SK-N-DZ (cell line): Measurements from ENCODE around the gene FCN3.
A peak's percentile ranks its signal among the peaks of the same experiment; 100 is the strongest.

ENCODE experiments used
- DNase-seq: peaks from one replicate; pipeline ENCODE4 v3.0.0-alpha.2; 2015; ENCODE audit warnings: low spot score

FCN3 gene

DNA sequence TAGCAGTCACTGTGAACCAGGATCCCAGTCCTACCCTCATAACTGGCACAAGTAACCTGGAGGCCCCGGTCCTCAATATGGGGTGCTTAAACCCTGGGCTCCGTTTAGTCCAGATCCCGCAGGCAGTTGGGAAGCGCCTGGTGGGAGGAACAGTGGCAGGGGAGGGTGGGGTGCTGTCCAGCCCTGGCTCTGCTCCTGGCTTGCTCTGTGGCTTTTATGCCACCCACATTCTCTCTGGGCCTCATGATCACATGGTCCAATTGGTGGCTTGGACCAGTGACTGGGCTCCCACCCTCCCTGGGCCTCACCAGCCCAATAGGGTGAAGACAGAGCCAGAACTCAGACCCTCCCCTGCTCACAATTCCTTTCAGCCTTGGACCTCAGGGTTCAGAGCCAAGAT lies 5.6 kb upstream of the FCN3 start:
- DNase-seq, result no peak

- DNase-seq, result no peak
Measured at GRCh38 chr1:27379564-27380122, 5.0 kb upstream of the FCN3 start.

DNA sequence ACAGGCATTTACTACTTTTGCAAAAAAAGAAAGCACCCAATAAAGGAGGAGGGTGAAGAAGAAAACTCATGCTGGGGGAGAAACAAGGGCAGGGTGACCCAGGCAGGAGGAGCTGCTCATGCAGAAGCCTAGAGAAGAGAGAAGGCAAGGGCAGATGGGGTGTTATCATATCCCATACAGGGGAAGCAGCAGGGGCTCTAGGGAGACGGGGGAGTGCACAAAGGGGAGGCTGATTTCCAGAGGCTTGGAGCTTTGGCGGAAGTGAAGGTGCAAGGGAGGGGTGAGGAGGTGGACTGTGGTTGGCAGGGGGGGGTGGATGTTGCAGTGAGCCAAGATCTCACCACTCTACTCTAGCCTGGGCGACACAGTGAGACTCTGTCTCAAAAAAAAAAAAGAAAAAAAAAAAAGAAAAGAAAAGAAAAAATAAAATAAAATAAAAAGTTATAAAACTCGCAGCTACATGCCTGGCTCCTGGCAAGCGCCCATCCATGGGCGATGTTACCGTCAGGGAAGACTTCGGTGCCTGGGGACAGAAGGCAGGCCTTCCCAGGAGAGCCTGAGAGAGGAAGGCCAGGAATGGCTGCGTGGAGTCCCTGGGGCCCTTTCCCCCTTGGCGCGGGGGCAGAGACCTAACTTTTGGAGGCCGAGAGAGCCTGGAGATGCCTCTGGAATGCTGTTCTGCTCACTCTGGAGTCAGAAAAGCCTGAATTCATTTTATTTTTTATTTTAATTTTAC lies 3.3 kb upstream of the FCN3 start:
- DNase-seq, result no peak

GRCh38 chr1:27372808-27373690 lies 1.6 kb downstream of the FCN3 start:
- DNase-seq, result no peak

DNA sequence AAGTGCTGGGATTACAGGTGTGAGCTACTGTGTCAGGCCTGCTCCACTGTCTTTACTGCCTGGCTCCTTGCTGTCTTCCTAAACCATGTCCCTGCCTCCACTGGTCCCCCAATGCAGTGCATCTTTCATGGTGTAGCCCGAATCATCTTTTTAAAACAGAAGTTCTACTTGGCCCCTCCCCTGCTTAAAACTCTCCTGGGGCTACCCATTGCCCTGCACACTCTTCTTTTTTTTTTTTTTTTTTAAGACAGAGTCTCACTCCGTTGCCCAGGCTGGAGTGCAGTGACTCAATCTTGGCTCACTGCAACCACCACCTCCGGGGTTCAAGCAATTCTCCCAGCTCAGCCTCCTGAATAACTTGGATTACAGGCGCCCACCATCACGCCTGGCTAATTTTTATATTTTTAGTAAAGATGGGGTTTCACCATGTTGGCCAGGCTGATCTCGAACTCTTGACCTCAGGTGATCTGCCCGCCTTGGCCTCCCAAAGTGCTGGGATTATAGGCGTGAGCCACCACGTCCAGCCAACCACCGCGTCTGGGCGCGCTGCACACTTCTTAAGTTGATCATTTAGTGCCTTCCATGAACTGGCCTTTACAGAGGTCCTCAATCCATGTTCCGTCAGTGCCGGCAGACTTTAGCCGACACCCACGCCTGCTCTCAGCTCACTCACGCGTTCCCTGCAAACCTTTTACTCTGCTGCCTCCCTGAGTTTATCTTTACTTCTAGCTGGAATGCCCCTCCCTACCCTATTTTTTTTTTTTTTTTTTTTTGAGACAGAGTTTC lies 2.4 kb downstream of the FCN3 start:
- DNase-seq, result no peak

- DNase-seq, result no peak
Measured at GRCh38 chr1:27368869-27369582, 5.6 kb downstream of the FCN3 start.

- DNase-seq, result no peak
Measured at GRCh38 chr1:27367160-27367650, 7.4 kb downstream of the FCN3 start.

DNA sequence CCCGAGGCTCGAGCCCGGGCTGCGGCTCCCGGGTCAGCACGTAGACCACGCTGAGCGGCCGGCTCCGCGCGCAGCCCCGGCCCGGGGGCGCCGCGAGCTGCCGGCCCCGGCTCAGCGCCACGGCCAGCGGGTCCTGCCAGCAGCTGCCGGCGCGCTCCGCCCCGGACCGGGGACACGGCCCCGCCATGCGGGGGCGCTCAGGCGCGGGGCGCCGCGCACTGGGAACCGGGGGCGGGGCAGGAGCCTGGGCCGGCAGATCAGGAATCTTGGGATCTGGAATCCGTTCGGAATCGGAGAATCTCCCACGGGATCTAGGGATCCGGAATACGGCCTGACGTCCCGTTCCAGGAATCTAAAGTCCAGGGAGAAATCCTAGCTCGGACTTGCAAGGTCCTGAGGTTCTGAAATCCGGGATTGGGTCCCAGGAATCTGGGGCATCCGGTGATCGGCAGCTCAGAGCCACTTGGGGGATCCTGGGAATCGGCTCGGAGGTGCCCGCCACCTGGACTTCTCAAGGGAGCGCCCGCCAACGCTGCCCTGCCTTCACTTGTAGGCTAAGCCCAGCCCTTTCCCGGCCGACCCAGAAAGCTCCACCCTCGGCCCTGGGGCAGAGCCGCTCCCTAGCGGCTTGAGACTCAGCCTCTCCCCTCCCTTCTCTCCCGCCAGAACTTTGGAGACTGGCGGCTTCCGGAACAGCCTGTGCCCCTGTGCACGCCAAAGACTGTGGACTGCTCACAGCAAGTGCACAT lies 8.0 kb downstream of the FCN3 start, which contains the start of gene MAP3K6:
TSS of gene MAP3K6 (minus strand) at position 551 of the 749 bp plus-strand sequence. CDS start at position 187, 364 bp downstream.
- DNase-seq, result peak; percentile 46

DNA sequence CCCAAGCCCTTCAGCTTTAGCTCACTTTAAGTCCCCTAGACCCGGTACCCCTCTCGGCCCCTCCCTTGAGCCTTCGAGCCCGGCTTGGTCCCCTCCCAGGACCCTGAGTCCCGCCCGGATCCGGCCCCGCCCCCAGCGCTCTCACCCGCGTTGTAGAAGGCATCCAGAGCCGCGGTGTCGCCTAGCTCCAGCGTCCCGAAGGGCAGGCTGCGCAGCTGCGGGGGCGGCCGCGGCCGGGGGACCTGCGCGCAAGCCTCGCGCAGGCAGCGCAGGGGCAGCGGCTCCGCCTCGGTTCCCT lies 8.6 kb downstream of the FCN3 start:
- DNase-seq, result peak; percentile 63

GRCh38 chr1:27365372-27366112 lies 9.1 kb downstream of the FCN3 start:
- DNase-seq, result peak; percentile 75

- DNase-seq, result no peak
Measured at GRCh38 chr1:27364696-27365371, 9.8 kb downstream of the FCN3 start.

- no peak for DNase-seq
Measured at GRCh38 chr1:27363766-27364695, 10.6 kb downstream of the FCN3 start.

DNA sequence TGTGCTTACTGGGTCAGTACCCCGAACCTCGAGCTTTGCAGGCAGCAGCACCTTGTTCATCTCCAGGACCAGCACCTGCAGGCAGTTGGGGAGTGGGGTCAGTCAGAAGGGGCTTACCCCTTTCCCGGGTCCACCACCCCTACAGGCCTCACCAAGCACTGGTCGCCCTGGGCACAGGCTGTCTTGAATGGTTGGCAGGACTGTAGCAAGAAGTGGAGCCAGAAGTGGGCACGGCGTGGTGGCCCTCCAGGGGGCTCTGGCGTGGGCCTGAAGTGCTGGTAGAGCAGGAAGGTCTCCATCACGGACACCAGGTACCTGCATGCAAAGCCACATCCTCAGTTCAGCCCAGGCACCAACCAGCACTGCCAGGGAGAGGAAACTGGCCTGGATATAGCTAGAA lies 13.1 kb downstream of the FCN3 start:
- no peak for DNase-seq

DNA sequence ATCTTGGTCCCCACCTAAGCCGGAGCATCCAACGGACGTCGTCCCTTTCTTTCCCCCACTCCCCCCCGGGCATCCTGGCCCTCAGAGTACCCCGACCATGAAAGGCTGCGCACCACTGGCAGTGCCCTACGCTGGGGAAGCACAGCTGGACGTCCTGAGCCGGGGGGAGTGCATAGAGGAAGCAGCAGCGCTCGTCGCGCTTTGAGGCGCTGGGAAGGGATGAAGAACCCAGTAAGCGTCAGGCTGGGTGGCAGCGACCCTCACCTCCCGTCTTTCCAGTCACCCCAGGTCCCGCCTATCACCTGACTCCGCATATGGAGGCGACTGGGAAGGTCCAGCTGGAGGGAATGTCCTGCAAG lies 13.6 kb downstream of the FCN3 start:
- DNase-seq, result no peak

DNA sequence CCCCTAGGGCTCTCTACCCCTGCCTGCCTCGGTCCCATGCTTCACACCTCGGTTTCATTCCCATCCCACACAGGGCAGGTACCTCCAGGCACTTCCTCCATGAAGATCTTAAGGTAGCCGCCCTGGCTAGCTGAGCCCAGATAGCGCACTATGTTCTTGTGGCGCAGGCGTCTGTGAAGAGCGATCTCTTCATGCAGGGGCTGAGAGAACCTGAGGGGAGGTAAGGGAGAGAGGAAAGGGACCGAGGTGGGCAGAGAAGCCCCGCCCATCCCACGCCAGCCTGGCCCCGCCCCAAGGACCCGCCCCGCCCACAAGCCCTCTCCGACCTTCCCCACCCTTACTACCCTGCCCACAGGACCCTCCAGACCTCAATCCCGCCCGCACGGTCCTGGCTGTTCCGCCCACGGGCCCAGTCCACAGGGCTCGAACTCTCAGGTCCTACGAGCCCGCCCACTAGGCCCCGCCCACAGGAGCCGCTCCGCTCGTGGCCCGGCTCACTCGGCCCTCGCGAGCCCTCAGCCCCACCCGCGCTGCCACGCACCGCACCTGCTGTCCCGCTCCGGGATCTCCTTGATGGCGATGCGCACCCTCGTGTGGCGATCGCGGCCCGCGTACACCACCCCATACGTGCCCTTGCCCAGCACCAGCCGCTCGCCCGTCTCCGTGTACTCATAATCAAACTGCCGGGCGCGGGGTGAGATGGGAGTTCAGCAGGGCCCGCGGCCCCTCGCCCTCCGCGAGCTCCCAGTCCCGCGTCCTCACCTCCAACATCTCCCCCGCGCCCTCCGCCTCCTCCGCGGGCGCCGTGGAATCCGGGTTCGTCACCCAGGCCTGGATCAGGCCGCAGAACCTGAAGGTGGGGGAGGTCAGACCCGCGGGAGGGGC lies 14.2 kb downstream of the FCN3 start:
- no peak for DNase-seq

GRCh38 chr1:27359822-27360158 lies 14.8 kb downstream of the FCN3 start:
- no peak for DNase-seq

DNA sequence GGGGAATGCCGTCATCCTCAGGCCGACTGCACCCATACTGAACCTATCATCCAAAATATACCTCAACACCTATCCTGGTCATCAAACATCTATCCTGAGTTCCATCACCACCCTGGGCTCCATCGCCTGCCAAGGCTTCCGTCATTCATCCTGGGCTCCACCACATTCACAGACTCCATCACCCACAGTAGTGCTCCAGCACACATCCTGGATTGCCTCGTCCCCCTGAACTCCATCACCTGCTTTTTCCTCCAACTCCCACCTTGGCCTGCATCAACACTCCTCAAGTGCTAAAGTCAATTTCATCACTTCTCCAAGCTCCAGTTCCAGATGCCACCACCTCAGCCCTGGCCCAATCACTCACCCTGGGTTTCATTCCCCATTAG lies 15.7 kb downstream of the FCN3 start:
- DNase-seq, result no peak
